Endodermal cell (in vitro differentiated cells): Measurements from ENCODE around the gene NOL9. TPM values are rescaled to one million over a fixed set of nuclear protein-coding genes. Genes with fewer than 3 reads are reported as not detected.

Source experiments
- DNase-seq: peaks from one replicate; pipeline ENCODE4 v3.0.0-alpha.2; 2017
- H3K27ac ChIP-seq: 2 replicates; pipeline ENCODE4 v1.5.1; 2013; ENCODE audit warnings: mild to moderate bottlenecking, low read depth, low read length, moderate library complexity
- H3K27me3 ChIP-seq: 2 replicates; pipeline ENCODE4 v1.6.1; 2013; ENCODE audit warnings: mild to moderate bottlenecking, low read length, moderate library complexity; ENCODE audit not compliant: insufficient read depth, control insufficient read depth, poor library complexity, severe bottlenecking
- H3K36me3 ChIP-seq: 2 replicates; pipeline ENCODE4 v1.7.0; 2013; ENCODE audit warnings: mild to moderate bottlenecking, low read length, moderate library complexity; ENCODE audit not compliant: control insufficient read depth, insufficient read depth
- H3K4me1 ChIP-seq: one replicate; pipeline ENCODE4 v1.7.0; 2013; ENCODE audit warnings: low read length; ENCODE audit not compliant: control insufficient read depth, insufficient read depth
- H3K4me3 ChIP-seq: 2 replicates; pipeline ENCODE4 v1.5.1; 2013; ENCODE audit warnings: mild to moderate bottlenecking, low read length, moderate library complexity
- H3K9ac ChIP-seq: 2 replicates; pipeline ENCODE4 v1.6.1; 2013; ENCODE audit warnings: mild to moderate bottlenecking, low read length, moderate library complexity; ENCODE audit not compliant: poor library complexity, severe bottlenecking; ENCODE audit errors: extremely low read depth
- H3K9me3 ChIP-seq: 2 replicates; pipeline ENCODE4 v1.6.1; 2013; ENCODE audit warnings: mild to moderate bottlenecking, low read length, moderate library complexity; ENCODE audit not compliant: control insufficient read depth
- H3K27ac Mint-ChIP-seq: 2 replicates; pipeline ENCODE4 v1.8.0; 2020; ENCODE audit warnings: mixed read lengths
- H3K27me3 Mint-ChIP-seq: 2 replicates; pipeline ENCODE4 v1.8.0; 2021; ENCODE audit warnings: mild to moderate bottlenecking, mixed read lengths; ENCODE audit not compliant: insufficient read depth
- H3K36me3 Mint-ChIP-seq: 2 replicates; pipeline ENCODE4 v1.8.0; 2020; ENCODE audit warnings: low read depth, mixed read lengths
- H3K4me1 Mint-ChIP-seq: 2 replicates; pipeline ENCODE4 v1.8.0; 2020; ENCODE audit warnings: mixed read lengths
- H3K4me3 Mint-ChIP-seq: 2 replicates; pipeline ENCODE4 v1.8.0; 2020; ENCODE audit warnings: mild to moderate bottlenecking, moderate library complexity, mixed read lengths
- H3K9me3 Mint-ChIP-seq: 2 replicates; pipeline ENCODE4 v1.8.0; 2020; ENCODE audit warnings: mild to moderate bottlenecking, mixed read lengths
- WGBS, 2 experiments: methylation state at CpG; one replicate each; pipeline versions ENCODE4 v1.1.5 to v1.1.7; 2013; ENCODE audit warnings: missing lambda C conversion rate in 2 of 2, mixed read lengths in 1 of 2; ENCODE audit not compliant: insufficient coverage in 1 of 2, insufficient read length in 1 of 2; 5-methylcytosine and 5-hydroxymethylcytosine counted together
- total RNA-seq, 2 donors: library from RNA; stranded (reverse); fragmentation: NEBNext Ultra II Directional in 1 of 2; extraction: Animal tissue kit (Norgen Biotek cat#: 25700) in 1 of 2; gene quantifications; 2 replicates in 1 of 2; 3 replicates in 1 of 2; pipeline ENCODE4 v1.2.1, GENCODE V29; 2021
- TF ChIP-seq, protein P1 (sequence below): fragments of 200-600 bp; sonication (generic); conservative IDR thresholded peaks from 2 replicates; pipeline ENCODE4 v1.5.0; 2021; ENCODE audit warnings: antibody characterized with exemption, mild to moderate bottlenecking

The NOL9 gene
- total RNA-seq, 2 donors from 2014 or later: 35.0 to 43.9 TPM

DNA sequence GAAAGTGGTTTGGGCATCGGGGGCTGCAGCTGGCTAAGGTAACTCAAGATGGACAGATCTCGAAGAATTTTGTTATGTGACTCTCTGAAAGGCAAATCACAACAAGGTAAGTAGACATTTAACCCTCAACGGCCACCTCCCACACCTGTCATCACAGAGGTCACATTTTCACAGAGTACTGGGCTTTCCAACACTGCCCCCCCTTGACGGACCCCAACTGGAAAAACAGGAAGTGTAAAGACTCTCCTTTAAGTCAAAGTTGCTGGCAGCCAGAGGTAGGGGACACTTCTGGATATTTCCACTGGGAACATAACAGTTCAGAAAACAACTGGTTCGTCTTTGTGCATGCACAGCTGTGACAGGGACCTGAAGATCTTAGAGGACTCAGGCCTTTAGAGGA is 22.3 kb downstream of the NOL9 start:
- DNase-seq: no peak
- 94 to 96% methylated on average over 3 to 5 of the region's 5 CpGs for WGBS, 2 experiments
- Histone ChIP-seq H3K36me3 (peaks cover 69% of the 10 kb centered on the region), H3K9ac (no peak overlapping the region), H3K4me1 (no peaks in the 10 kb centered on the region), H3K27me3 (no peaks in the 10 kb centered on the region), H3K4me3 (no peak overlapping the region), H3K27ac (no peak overlapping the region), H3K9me3 (no peaks in the 10 kb centered on the region)
- Mint-ChIP-seq H3K27me3 (no peaks in the 10 kb centered on the region), H3K4me3 (no peak overlapping the region), H3K27ac (no peak overlapping the region), H3K4me1 (peaks cover 2% of the 10 kb centered on the region), H3K36me3 (peaks cover 70% of the 10 kb centered on the region), H3K9me3 (no peaks in the 10 kb centered on the region)
- TF ChIP-seq, protein P1, sequence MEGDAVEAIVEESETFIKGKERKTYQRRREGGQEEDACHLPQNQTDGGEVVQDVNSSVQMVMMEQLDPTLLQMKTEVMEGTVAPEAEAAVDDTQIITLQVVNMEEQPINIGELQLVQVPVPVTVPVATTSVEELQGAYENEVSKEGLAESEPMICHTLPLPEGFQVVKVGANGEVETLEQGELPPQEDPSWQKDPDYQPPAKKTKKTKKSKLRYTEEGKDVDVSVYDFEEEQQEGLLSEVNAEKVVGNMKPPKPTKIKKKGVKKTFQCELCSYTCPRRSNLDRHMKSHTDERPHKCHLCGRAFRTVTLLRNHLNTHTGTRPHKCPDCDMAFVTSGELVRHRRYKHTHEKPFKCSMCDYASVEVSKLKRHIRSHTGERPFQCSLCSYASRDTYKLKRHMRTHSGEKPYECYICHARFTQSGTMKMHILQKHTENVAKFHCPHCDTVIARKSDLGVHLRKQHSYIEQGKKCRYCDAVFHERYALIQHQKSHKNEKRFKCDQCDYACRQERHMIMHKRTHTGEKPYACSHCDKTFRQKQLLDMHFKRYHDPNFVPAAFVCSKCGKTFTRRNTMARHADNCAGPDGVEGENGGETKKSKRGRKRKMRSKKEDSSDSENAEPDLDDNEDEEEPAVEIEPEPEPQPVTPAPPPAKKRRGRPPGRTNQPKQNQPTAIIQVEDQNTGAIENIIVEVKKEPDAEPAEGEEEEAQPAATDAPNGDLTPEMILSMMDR: no peak

DNA sequence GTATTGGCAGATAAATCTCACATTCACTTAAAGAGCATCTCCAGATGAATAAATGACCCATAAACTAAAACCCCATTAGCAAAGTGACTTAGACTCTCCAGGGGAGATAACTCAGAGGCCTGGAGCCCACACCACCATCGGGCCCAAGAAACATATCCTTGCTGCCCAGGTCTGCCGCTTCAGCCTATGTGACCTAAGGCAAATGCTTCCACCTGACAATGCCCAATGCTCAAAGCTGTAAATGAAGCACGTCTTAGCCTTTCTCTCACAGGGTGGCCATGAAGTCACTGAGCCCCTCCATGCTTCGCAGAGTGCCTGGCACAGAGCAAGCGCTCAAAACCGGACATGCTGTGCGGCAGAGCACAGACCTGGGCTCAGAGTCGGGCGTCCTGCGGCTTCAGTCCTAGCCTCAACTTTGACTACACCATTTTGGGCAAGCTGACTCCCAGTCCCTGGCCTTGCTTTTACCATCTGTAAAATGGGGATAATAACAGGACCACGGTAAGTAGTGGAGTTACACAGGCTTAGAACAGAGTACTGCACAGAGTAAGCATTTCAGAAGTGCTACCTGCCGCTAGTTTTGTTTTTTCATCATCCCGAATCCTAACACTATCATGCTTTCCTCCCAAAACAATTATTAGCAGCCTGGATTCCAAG is 23.7 kb downstream of the NOL9 start:
- Mint-ChIP-seq H3K4me3 (no peak overlapping the region), H3K27me3 (no peaks in the 10 kb centered on the region), H3K4me1 (no peaks in the 10 kb centered on the region), H3K36me3 (peaks cover 77% of the 10 kb centered on the region), H3K27ac (no peak overlapping the region), H3K9me3 (no peaks in the 10 kb centered on the region)
- H3K27ac ChIP-seq: no peak overlapping the region
- no peak for DNase-seq
- H3K4me3 ChIP-seq: no peak overlapping the region
- H3K36me3 ChIP-seq: peaks cover 78% of the 10 kb centered on the region
- H3K9ac ChIP-seq: no peak overlapping the region
- no peaks in the 10 kb centered on the region for H3K27me3 ChIP-seq
- WGBS, 2 experiments: 95 to 96% methylated on average over 13 of the region's 13 CpGs
- H3K4me1 ChIP-seq: no peaks in the 10 kb centered on the region
- TF ChIP-seq, protein P1: no peak
- H3K9me3 ChIP-seq: no peaks in the 10 kb centered on the region

DNA sequence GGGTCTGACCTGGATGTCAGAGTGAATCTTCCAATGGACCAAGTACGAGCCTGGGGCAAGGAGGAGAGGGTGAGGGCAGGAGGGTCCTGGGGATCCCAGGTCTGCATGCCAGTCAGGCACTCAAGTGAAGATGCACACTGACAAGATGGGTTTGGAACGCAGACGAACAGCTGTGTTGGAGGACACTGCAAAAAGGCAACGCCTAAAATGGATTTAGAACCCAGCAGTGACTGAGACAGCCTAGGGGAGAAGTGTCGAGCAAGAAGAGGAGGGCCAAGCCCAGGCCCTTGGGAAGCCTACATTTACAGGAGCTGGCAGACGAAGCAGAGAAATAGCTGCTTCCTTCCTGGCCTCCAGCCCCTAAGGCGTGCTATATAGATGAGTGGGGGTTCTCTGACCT is 25.8 kb downstream of the NOL9 start:
- no peak for DNase-seq
- peaks cover 72% of the 10 kb centered on the region for H3K36me3 Mint-ChIP-seq
- H3K27ac Mint-ChIP-seq: no peak overlapping the region
- Histone ChIP-seq H3K27me3 (no peaks in the 10 kb centered on the region), H3K9ac (no peak overlapping the region), H3K9me3 (no peaks in the 10 kb centered on the region), H3K27ac (no peak overlapping the region), H3K4me1 (no peaks in the 10 kb centered on the region), H3K4me3 (no peak overlapping the region), H3K36me3 (peaks cover 80% of the 10 kb centered on the region)
- WGBS, 2 experiments: 97% methylated on average over 5 to 7 of the region's 7 CpGs
- TF ChIP-seq, protein P1: no peak
- no peaks in the 10 kb centered on the region for H3K27me3 Mint-ChIP-seq
- H3K4me1 Mint-ChIP-seq: peaks cover 4% of the 10 kb centered on the region
- H3K4me3 Mint-ChIP-seq: no peak overlapping the region
- no peaks in the 10 kb centered on the region for H3K9me3 Mint-ChIP-seq
